NCI-H510A treated with DMSO at 0.1 percent for 48 hours (cell line): ENCODE data around the gene EMP1.

Experiments used
- DNase-seq: peaks from one replicate; lab custom pipeline; 2025; lab: John Stamatoyannopoulos, UW

The EMP1 gene

DNA sequence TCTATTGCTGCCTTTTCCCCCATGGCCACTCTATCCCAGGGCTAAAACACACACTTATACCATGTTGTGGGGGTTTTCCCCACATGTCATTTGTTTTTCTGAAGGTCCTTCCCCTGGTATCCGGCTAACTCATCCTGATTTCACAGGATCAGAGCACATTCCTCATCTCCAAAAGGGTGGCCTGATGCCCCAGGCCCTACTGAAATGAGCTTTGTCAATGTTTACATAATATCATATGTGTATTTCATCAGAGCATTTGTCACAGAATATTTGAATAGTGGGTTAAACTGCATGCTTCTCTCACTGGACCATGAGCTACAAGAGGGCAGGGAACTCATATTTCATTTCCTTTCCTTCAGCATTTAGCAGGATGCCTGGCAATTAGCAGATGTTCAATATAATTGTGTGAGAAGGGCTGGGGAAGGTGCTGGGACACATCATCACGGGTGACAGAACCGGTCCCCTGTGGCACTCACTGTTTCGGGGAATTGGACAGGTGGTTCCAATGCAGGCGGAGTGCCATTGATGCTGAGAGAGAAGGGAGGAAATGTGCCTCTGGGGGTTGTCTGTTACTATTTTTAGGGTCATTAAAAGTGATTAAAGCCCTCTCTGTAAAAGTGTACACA, 26.8 kb downstream of the EMP1 start:
- DNase-seq, result no peak

DNA sequence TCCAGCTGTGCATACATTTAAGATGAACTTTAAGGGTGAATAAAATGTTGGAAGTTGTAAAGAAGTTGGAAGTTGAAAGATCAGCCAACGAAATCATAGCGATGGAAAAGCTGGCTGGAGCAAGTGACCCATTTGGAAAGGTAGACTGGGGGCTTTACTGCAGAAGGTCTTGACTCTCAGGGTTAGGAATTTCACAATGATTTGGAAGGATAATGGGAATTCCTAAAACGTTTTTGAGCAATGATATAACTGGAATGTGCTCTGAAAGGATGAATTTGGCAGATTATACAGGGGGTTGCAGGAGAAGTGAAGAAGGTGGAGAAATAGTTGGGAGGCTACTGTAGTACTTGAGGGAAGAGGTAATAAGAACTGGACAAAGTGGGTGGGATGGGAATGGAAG, 27.4 kb downstream of the EMP1 start:
- no peak for DNase-seq

DNA sequence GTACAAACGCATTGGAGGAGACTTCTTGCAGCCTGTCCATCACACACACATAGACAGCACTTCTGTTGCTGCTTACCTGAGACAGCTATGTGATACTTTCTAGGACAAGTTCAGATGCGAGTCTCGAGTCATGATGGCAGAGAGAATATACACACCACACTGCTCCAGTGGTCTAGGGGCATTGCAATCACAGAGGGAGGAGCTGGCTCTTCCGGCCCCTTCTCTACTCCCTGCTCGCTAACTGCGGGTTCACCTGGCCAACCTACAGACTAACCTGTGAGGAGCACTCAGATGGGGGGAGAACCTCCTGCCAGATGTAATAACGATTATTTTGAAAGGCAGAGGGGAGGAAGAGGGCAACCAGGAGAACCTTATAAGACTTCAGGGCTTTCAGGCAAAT, 30.7 kb downstream of the EMP1 start:
- DNase-seq, result no peak

DNA sequence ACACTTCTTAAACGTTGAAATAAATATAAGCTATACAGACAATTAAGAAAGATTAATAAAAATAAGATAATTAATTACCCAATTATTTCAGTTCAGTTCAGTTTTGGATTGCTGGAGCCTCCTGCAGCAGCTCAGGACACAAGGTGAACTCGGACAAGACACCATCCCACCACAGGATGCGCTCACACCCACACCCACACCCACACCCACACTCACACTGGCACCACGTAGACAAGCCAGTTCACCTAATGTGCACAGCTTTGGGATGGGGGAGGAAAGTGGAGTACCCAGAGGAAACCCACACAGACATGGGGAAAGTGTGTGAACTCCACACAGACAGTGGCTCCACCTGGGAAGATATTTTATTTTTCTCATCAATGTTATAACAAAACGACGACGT, 32.1 kb downstream of the EMP1 start:
- DNase-seq, result no peak

DNA sequence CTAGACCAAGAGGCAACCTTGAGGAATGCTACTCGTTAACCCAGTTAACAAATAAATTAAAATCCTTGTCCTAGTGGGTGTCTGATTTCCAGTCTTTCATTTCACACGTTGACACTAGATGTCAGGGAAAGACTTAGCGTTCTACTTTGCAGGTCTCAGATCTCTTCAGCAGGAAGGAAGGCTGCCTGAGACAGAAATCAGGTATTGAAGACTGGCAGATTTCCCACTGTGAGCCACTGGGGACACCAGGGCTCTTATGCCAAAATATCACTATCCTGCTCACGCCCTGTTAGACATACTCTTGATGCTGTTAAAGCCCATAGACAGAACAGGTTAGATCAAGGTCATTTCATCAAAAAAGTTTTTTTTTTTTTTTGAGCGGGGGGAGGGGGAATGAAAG, 33.0 kb downstream of the EMP1 start:
- DNase-seq, result no peak

DNA sequence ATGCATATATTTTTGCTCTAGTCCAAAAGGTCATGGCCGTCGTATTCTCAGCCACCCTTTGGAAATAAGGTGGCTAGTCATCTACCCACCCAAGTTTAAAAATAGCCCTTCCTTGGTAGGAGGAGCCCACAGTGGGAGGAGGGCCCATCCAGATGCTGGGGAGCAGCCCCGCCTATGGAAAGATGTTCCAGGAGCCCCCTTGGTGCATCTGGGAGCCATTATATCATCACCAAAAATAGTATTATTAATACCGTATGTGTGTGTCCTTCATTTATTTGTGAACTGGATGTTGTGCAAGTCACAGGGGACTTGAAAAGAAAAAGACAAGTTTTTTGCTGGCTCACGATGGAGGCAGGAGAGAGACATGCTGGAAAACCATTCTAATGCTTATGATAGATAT, 34.0 kb downstream of the EMP1 start:
- no peak for DNase-seq

DNA sequence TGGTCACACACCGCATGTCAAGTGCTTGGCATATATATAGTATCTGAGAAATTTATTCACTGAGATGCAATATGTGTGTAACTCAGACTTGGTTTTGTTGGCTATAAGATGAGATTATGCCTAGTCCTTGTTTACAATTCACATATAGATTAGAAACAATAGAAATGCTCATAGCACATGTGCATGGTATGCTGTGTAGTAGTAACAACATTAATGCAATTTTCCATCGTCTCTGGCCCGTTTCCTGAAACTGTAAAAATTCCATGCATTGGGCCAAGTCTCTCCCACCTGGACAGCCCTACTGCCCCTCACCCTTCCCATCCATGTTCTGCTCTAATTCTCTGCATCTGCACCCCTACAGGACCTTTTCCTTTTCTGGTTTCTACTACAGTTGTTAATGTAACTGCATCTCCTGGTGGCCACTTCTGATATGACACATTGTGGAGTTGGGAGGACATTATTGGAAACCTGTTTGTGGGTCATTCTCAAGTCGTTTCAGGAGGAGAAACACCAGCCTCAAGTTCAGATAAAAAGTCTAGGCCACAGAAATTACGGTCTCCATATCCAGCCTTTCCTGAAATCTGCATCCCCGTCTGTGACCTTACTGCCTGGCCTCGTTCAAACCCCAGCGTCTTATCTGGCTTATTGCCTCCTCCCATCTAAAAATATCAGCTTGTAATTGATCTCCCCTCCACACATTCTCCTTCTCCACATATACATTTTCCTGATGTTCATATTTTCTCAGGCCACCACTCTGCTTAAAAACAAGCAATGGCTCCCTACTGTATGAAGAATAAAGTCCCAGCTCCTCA, 37.5 kb downstream of the EMP1 start:
- no peak for DNase-seq

DNA sequence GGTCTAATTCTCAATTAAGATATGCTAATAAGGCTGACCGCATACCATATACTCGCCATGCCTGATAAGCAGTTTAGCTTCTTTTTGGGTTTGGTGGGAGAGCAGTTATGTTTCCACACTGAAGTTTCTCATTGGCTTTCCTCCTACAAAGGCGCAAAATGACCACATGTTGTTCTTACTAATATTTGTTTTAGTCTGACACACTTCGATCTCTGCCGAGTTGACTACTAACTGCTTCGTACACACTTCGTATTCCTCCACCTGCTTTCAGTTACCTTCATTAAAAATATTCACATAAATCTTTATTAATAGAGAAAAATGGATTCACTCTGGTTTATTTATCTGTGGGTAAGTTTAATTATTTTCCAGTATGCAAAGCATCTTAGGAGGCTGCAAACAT, 41.7 kb downstream of the EMP1 start:
- no peak for DNase-seq

DNA sequence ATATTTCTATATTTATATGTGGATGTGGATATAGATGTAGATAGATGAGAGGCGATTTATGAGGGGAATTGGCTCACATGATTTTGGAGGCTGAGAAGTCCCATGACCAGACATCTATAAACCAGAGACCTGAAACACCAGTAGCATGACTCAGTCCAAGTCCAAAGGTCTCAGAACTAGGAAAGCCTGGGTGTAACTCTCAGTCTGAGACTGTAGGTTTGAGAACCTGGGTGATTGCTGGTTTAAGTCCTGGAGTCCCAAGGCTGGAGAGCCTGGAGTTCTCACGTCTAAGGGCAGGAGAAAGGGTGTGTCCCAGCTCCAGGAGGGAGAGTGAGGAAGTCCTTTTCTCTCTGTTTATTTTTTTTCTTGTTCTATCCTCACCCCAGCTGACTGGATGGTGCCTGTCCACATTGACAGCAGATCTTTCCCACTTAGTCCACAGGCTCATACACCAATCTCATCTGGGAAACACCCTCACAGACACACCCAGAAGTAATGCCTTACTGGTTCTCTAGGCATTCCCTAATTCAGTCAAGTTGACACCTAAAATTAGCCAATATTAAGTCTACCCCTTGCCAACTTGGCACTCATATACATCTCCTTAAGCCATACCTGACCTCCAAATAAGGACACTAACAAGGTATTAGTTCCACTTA, 45.4 kb downstream of the EMP1 start:
- DNase-seq, result no peak

DNA sequence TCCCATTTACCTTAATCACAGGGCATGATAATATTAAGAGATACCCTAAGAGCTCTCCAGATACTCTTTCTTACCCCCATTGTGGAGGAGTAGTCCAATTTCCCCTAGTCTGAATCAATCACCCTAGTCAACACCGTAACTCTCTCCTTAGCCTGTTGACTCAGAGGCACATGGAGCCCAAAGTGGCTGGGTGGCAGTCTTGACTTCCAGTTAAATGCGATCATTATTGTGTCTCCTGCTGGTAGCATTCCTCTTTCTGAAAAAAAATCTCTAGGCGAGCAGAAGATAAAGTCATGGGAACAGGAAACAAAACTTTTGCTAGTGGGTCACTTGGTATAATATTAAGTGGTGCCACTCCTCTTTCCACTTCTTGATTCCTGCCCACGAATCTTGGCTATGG, 46.4 kb downstream of the EMP1 start:
- no peak for DNase-seq

DNA sequence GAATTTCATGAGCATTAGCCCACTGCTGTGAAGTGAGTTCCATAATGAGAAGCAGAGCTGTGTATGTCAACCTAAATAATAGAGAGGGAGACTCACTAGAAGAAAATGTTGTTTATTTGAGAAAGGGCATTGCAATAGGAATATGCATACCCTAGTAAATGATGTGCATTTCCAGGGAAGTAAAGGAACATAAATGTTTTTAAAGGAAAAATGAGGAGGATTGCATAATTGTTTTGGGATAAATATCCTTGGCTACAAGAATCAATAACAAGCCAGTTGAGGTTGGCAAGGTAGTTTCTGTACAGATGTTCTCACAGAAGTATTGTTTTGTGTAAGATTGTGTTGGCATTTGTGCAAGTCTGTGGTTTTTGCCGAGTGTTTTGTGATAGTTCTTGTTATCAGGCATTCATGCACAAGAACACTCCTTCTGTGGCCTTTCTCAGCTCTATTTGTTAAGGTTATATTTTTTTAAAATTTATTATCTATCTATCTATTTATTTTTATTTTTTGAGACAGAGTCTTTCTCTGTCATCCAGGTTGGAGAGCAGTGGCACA, 47.1 kb downstream of the EMP1 start:
- DNase-seq, result no peak

DNA sequence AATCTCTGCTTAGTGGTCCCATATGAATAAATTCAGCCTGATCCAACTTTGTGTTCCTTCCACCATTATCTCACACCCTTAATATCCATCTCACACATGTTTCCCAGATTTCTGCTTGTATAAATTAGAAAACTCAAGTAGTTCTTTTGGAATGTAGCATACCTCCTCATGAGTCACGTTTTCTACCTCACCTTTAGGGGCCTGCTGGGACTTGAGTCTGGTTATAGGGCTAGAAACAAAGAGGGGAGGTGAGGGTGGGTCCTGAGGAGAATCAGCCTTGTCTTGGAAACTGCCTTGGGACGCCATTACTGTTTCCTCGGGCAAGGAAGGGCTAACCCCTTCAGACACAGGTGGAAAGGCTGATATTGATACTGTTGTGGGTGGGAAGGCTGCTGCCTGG, 51.1 kb downstream of the EMP1 start:
- DNase-seq, result no peak

DNA sequence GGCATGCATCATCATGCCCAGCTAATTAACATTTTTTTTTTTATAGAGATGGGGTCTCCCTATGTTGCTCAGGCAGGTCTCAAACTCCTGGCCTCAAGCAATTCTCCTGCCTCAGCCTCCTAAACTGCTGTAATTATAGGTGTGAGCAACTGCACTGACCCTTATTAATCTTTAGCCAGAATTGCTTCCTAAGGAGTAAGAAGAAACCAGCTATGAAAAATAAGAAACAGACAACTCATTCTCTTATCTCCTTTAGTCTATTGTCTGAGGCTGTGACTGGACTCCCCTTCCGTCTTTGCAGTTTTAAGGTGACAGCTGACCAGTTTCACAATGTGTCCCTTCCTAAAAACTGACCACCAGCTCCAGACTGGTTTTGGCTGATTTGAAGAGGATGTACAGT, 52.4 kb downstream of the EMP1 start:
- no peak for DNase-seq

DNA sequence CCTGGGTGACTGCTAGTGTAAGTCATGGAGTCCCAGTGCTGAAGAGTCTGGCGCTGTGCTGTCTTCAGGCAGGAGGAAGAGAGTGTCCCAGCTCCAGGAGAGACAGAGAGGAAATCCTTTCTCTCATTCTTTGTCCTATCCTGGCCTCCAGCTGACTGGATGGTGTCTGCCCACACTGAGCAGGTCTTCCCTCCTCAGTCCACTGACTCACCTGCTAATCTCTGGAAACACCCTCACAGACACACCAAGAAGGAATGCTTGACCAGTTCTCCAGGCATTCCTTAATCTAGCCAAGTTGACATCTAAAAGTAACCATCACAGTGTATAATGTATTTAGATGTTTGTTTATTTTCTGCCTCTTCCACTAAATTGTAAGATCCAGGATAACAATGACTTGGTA, 53.9 kb downstream of the EMP1 start:
- DNase-seq, result no peak

DNA sequence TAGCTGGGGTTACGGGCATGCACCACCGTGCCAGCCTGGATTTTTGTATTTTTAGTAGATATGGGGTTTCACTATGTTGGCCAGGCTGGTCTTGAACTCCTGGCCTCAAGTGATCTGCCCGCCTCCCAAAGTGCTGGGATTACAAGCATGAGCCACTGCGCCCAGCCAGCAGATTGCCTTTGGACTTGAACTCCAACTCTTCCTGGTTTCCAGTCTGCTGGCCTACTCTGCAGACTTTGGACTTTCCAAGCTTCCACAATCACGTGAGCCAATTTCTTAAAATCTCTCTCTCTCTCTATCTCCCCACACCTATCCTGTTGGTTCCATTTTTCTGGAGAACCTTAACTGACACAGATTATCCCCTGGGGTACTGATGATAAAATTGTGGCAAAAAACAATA, 55.0 kb downstream of the EMP1 start:
- DNase-seq, result no peak

DNA sequence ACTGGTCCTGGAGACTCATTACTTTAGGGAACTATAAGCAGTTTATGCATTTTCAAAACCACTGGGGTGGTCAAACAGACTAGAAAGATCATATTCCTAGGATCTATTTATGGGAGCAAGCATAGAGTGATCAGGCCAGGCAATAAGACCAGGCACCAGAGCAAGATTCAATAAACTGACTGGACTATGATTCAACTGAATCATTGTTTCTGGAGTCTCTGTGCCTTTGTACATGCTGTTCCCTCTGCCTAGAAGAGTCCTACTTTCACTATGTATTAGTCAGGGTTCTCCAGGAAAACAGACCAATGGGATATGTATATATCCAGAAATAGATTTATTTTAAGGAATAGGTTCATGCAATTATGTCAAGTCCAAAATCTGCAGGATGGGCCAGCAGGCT, 55.5 kb downstream of the EMP1 start:
- no peak for DNase-seq

DNA sequence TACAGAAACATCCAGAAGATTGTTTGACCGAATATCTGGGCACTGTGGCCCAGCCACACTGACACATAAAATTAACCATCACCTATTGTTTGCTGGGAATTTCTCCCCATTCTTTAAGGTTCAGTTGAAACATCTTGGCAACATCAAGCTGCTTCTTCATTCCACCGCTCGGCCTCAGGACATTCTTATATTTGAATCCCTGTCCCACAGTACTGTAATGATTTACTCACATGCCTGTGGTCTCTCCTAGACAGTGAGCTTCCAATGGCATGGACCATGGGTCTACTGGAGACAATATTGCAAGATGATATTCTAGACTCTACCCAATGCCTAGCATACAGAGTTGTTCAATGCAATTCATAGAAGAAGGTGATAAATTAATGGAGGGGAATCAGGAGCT, 56.1 kb downstream of the EMP1 start:
- no peak for DNase-seq

DNA sequence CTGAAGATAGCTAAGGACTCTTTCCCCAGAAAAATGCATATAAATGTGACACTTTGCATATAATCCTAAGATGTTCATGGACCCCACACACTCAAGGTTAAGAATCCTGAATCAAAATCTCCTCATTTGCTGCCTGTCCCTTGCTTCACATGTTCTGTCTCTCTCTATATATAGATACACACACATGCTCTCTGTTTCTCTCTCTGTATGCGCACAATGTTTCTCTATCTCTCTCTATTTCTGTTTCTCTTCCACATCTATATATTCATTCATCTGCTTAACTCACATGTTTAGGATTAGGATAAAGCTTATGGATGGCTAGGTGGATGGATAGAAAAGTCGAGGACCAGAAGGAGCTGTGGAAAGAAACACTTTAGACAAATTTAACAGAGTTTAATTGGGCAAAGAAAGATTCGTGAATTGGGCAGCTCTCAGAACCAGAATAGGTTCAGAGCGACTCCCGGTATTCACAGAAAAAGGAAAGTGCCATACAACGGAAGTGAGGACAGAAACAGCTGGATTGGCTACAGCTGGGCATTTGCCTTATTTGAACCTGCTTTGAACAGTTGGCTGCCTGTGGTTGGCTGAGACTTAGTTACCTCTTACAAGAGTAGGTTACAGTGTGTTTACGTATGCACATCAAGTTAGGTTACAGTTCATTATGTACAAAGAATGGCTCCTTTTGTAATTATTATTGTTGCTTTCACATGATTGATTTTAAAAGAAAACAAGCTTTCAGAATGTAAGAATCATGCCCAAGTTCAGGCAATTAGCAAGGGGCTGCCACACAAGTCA, 57.6 kb downstream of the EMP1 start:
- DNase-seq, result no peak

DNA sequence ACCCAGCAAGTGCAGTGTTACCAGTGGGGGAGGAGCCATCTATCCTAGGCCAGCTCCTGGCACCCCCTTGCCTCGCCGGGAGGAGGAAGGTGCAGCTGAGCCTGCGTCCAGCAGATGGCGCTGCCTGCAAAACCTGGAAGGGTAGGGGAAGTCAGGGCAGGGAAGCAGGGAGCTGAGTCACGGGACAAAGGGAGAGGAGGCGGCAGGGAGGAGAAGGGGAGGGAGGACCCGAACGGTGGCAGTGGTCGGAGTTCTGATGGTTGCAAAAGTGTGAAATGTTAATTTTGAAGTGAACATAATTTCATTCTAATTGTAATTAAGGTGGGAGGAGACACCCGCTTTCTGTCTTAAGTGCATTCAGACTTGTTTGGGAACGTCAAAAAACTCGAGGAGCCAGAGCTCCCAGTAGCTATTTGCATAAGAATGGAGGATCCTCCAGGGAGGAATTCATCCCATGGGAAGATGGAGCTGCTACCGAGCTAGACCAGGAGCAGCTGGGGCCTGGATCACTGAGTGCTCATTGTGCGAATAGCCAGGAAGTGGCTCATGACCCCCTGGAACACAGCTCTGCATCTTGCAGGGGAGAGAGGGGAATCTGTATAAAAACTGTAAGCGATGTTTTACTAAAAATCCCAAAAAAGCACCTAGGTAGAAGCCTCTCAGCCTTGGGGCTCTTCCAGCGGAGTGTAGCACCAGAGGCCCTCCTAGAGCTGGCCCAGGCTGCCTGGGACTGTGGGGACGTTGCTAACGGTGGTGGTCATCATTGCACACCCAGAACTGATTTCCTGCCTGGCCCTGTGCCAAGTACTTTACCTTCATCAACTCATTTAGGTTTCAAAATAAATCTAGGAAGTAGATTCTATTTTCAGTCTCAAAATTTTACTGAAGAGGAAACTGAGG, 59.5 kb downstream of the EMP1 start:
- peak; percentile 26 for DNase-seq

DNA sequence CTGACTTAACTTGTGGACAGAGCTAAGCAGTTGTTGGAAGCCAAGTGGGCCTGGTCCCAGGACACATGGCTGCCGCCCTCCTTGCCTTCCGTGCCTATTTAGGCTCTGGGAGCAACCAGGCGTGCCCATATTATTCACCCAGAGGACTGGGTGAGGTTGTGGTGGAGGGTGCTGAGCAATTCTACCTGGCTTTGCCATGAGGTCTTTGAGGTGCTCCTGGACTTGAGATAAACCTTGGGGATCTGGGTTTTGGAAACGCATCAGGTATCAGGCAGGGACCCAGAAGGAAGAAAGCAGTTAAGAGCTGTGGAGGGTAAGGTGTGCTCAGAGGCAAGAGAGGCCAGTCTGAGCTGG, 60.1 kb downstream of the EMP1 start:
- DNase-seq, result no peak

DNA sequence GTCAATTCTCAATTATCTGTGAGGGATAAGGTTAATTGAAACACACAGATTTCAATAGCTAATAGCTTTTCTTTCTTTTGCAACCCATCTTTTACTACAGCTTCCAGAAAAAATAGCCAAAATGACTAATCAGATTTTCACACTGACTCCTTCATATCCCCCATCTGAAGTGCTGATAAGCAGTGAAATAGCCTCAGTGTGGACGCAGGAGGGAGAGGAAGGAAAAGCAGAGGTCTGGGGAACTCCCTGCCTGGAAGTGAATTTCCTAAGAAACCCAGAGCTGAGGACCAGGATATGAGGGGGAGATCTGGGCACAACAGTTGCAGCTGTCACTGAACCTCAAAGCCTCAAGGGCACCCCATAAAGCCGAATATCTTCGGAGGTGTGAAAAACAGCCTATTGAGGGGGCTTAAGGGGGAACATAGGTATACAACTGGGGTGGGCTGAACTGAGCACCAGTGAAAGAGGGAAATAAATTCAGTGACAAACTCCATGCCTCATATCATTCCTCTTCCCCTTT, 60.9 kb downstream of the EMP1 start:
- no peak for DNase-seq
